ENCODE results near the gene PIGR. TPM values are rescaled to one million over a fixed set of nuclear protein-coding genes. Genes with fewer than 3 reads are reported as not detected.

Gene PIGR
- total and polyA plus RNA-seq, 9 of the 15 experiments (the other 6 are each of a cell fraction or from before 2014, with no cell fraction given), result 0.01 to 1.5 (median 0.03) TPM; not detected in 4

- TF ChIP-seq, protein P1, sequence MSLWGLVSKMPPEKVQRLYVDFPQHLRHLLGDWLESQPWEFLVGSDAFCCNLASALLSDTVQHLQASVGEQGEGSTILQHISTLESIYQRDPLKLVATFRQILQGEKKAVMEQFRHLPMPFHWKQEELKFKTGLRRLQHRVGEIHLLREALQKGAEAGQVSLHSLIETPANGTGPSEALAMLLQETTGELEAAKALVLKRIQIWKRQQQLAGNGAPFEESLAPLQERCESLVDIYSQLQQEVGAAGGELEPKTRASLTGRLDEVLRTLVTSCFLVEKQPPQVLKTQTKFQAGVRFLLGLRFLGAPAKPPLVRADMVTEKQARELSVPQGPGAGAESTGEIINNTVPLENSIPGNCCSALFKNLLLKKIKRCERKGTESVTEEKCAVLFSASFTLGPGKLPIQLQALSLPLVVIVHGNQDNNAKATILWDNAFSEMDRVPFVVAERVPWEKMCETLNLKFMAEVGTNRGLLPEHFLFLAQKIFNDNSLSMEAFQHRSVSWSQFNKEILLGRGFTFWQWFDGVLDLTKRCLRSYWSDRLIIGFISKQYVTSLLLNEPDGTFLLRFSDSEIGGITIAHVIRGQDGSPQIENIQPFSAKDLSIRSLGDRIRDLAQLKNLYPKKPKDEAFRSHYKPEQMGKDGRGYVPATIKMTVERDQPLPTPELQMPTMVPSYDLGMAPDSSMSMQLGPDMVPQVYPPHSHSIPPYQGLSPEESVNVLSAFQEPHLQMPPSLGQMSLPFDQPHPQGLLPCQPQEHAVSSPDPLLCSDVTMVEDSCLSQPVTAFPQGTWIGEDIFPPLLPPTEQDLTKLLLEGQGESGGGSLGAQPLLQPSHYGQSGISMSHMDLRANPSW (CRISPR knock-in tag; IDR thresholded peaks at IDR 0.05), result no peak
- TF ChIP-seq SMAD4 (CRISPR knock-in tag; conservative IDR thresholded peaks at IDR 0.05) (no peak), ZBTB9 (CRISPR knock-in tag; IDR thresholded peaks at IDR 0.05) (no peak), ZNF766 (CRISPR knock-in tag; conservative IDR thresholded peaks at IDR 0.05) (no peak), IRF1 (CRISPR knock-in tag; IDR thresholded peaks at IDR 0.05; ENCODE audit: borderline replicate concordance) (no peak), ZNF41 (CRISPR knock-in tag; conservative IDR thresholded peaks at IDR 0.05) (no peak), ZNF764 (CRISPR knock-in tag; IDR thresholded peaks at IDR 0.05; ENCODE audit: low read depth) (no peak), LEF1 (IDR thresholded peaks at IDR 0.05) (no peak), CEBPZ (IDR thresholded peaks at IDR 0.05; ENCODE audit: borderline replicate concordance, low read depth, low read length) (no peak)
- TF ChIP-seq, protein P2, sequence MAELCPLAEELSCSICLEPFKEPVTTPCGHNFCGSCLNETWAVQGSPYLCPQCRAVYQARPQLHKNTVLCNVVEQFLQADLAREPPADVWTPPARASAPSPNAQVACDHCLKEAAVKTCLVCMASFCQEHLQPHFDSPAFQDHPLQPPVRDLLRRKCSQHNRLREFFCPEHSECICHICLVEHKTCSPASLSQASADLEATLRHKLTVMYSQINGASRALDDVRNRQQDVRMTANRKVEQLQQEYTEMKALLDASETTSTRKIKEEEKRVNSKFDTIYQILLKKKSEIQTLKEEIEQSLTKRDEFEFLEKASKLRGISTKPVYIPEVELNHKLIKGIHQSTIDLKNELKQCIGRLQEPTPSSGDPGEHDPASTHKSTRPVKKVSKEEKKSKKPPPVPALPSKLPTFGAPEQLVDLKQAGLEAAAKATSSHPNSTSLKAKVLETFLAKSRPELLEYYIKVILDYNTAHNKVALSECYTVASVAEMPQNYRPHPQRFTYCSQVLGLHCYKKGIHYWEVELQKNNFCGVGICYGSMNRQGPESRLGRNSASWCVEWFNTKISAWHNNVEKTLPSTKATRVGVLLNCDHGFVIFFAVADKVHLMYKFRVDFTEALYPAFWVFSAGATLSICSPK (IDR thresholded peaks at IDR 0.05; ENCODE audit: borderline replicate concordance), result no peak
Measured at GRCh38 chr1:206957639-206958038, 11.4 kb upstream of the PIGR start (continued).
